ENCODE data around the gene SLC26A2. TPM values are rescaled to one million over a fixed set of nuclear protein-coding genes. Genes with fewer than 3 reads are reported as not detected.

Gene SLC26A2
- total and polyA plus RNA-seq, 2 experiments from 2014 or later = 45.7 to 160 TPM

DNA sequence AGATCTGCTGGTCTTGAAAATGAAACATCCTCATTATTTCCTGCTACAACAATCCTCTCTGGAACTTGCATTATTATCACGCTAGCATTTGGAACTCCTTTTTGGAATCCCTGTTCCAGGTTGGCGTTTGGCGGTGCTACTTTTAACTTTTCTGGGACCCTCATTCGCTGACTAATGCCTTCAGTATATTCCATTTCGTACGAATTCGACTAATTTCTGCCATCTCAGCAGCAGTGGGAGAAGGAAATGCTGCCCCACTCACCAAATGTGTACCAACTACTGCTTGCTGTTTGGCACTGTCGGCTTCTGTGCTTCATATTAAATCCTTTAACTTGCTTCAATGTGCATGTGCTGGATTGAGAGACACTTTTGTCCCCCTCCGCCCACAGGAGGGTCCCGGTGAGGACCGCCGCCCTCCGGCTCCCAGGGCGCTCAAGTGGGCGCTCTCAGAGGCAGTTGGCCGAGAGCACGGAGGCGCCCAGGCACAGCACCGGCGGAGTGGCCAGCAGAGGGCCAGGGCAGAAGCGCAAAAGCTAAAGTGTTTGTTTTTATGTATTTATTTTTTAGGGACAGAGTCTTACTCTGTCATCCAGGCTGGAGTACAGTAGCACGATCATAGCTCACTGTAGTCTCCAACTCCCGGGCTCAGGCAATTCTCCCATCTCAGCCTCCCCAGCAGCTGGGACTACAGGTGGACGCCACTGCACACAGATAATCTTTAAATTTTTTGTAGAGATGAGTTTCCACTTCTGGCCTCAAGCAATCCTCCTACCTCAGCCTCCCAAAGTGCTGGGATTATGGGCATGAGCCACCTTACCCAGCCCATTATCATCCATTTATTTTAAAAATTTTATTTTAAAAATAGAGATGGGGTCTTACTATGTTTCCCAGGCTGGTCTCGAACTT is 27.9 kb upstream of the SLC26A2 start:
- WGBS (ENCODE audit: low lambda C conversion rate, missing lambda C conversion rate) = 72% methylated on average over 25 of the region's 25 CpGs
- TF ChIP-seq CTCF (IDR thresholded peaks at IDR 0.05; ENCODE audit: poor library complexity) (peak; percentile 21), EZH2 (IDR thresholded peaks at IDR 0.05; ENCODE audit: borderline replicate concordance) (no peak)
- Histone ChIP-seq H3K9me2 (replicated peaks; ENCODE audit: insufficient read depth) (no peaks in the 10 kb centered on the region), H3K4me2 (no peak overlapping the region), H3K27ac (no peak overlapping the region), H2AFZ (no peak overlapping the region), H4K20me1 (ENCODE audit: insufficient read depth, poor library complexity, severe bottlenecking) (no peaks in the 10 kb centered on the region), H3K27me3 (no peaks in the 10 kb centered on the region), H3K36me3 (replicated peaks; ENCODE audit: insufficient read depth, low read depth) (no peaks in the 10 kb centered on the region), H3K4me1 (ENCODE audit: insufficient read depth) (peaks cover 4% of the 10 kb centered on the region), H3K79me2 (no peaks in the 10 kb centered on the region), H3K4me3 (no peak overlapping the region), H3K9me3 (ENCODE audit: low read depth) (no peaks in the 10 kb centered on the region)
- no peak for DNase-seq (ENCODE audit: low spot score)

GRCh38 chr5:149935431-149935901 is 25.1 kb upstream of the SLC26A2 start:
- no peaks in the 10 kb centered on the region for H4K20me1 ChIP-seq (ENCODE audit: insufficient read depth, poor library complexity, severe bottlenecking)
- no peaks in the 10 kb centered on the region for H3K9me3 ChIP-seq (ENCODE audit: low read depth)
- no peaks in the 10 kb centered on the region for H3K79me2 ChIP-seq
- no peak overlapping the region for H3K4me3 ChIP-seq
- H3K36me3 ChIP-seq (replicated peaks; ENCODE audit: insufficient read depth, low read depth) = no peaks in the 10 kb centered on the region
- TF ChIP-seq EZH2 (IDR thresholded peaks at IDR 0.05; ENCODE audit: borderline replicate concordance) (no peak), CTCF (IDR thresholded peaks at IDR 0.05; ENCODE audit: poor library complexity) (no peak), EZH2phosphoT487 (IDR thresholded peaks at IDR 0.05; ENCODE audit: low read depth, severe bottlenecking, unreplicated experiment) (no peak)
- H3K27ac ChIP-seq = peak overlapping the region; percentile 44
- no peak overlapping the region for H3K4me2 ChIP-seq
- 82% methylated on average over 8 of the region's 8 CpGs for WGBS (ENCODE audit: low lambda C conversion rate, missing lambda C conversion rate)
- no peaks in the 10 kb centered on the region for H3K27me3 ChIP-seq
- no peaks in the 10 kb centered on the region for H3K9me2 ChIP-seq (replicated peaks; ENCODE audit: insufficient read depth)
- H3K4me1 ChIP-seq (ENCODE audit: insufficient read depth) = peaks cover 29% of the 10 kb centered on the region
- no peak for DNase-seq (ENCODE audit: low spot score)
- H2AFZ ChIP-seq = no peak overlapping the region

DNA sequence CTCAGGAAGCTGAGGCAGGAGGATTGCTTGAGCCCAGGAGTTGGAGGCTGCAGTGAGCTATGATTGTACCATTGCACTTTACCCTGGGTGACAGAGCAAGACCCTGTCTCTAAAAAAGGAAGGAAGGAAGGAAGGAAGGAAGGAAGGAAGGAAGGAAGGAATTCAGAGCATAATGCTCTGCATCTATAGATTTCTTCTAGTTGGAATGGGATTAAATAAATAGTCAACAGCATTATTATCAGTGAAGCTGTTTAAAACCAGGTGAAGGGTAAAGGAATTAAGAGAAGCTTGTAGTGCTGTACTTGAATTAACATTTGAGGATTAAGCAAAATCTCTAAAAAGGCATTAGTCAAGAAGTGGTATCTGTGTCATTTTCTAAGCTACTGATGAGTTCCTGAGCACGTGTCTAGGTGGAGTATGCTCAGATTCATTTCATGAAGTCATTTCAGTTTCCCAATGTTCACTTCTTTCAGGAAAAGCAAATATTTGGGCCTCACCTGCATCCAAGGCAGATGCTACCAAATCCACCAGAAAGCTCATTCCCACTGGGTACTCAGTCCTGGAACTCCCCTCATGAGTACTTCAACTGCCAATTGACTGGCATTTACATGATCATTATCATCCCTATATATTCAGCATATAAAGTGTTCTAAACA is 24.4 kb upstream of the SLC26A2 start:
- no peak for DNase-seq (ENCODE audit: low spot score)
- no peaks in the 10 kb centered on the region for H3K27me3 ChIP-seq
- H4K20me1 ChIP-seq (ENCODE audit: insufficient read depth, poor library complexity, severe bottlenecking) = no peaks in the 10 kb centered on the region
- no peak overlapping the region for H2AFZ ChIP-seq
- peaks cover 36% of the 10 kb centered on the region for H3K4me1 ChIP-seq (ENCODE audit: insufficient read depth)
- WGBS (ENCODE audit: low lambda C conversion rate, missing lambda C conversion rate) = 78% methylated on average over 1 of the region's 1 CpG
- H3K9me2 ChIP-seq (replicated peaks; ENCODE audit: insufficient read depth) = no peaks in the 10 kb centered on the region
- no peak overlapping the region for H3K4me3 ChIP-seq
- no peaks in the 10 kb centered on the region for H3K9me3 ChIP-seq (ENCODE audit: low read depth)
- peak overlapping the region; percentile 38 for H3K27ac ChIP-seq
- TF ChIP-seq EZH2phosphoT487 (IDR thresholded peaks at IDR 0.05; ENCODE audit: low read depth, severe bottlenecking, unreplicated experiment) (no peak), CTCF (IDR thresholded peaks at IDR 0.05; ENCODE audit: poor library complexity) (no peak), EZH2 (IDR thresholded peaks at IDR 0.05; ENCODE audit: borderline replicate concordance) (no peak)
- H3K4me2 ChIP-seq = no peak overlapping the region
- no peaks in the 10 kb centered on the region for H3K79me2 ChIP-seq
- H3K36me3 ChIP-seq (replicated peaks; ENCODE audit: insufficient read depth, low read depth) = no peaks in the 10 kb centered on the region
